MM.1S (cell line): ENCODE measurements around the gene CNTNAP2.

Source experiments
- EZH2 ChIP-seq: fragments of 300-600 bp; sonication (generic); optimal IDR thresholded peaks from 2 replicates; pipeline ENCODE3; 2017; ENCODE audit warnings: low read depth, mild to moderate bottlenecking, antibody characterized with exemption, low read length, mixed read lengths
- EZH2phosphoT487 ChIP-seq: fragments of 300-600 bp; sonication (generic); IDR thresholded peaks from 2 replicates; pipeline ENCODE4 v1.6.1; 2018; ENCODE audit warnings: antibody characterized with exemption, low read length
- TF ChIP-seq, protein P1 (sequence below): fragments of 300-600 bp; sonication (generic); IDR thresholded peaks from 2 replicates; pipeline ENCODE4 v1.5.1; 2016; ENCODE audit warnings: antibody characterized with exemption, low read length, mixed read lengths

DNA sequence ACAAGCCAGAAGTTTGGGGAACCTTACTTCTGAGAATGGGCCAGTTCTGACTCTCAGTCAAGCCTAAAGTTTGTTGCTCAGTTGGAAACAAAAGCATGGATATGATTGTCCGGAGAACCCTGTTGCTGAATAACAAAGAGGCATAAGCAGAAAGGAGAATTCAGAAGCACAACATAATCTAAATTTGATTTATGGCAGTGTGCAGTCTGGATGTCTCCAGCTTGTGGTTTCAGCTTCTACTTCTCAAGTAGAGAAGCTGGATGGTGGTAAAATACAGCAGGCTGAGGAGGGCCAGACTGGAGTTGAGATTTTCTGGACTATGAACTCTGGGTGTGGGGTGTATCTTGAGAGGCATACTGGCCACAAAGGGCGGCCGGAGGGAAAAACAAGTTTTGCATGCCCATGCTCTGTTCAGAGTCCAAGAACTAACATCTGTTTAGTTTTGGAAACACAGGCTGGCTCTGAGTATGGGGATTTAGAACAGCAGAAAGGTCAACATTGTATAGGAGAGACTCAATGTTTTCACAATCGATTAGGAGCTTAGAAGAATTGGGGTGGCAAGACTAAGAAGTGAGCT lies 592.9 kb downstream of the CNTNAP2 start:
- TF ChIP-seq, protein P1, sequence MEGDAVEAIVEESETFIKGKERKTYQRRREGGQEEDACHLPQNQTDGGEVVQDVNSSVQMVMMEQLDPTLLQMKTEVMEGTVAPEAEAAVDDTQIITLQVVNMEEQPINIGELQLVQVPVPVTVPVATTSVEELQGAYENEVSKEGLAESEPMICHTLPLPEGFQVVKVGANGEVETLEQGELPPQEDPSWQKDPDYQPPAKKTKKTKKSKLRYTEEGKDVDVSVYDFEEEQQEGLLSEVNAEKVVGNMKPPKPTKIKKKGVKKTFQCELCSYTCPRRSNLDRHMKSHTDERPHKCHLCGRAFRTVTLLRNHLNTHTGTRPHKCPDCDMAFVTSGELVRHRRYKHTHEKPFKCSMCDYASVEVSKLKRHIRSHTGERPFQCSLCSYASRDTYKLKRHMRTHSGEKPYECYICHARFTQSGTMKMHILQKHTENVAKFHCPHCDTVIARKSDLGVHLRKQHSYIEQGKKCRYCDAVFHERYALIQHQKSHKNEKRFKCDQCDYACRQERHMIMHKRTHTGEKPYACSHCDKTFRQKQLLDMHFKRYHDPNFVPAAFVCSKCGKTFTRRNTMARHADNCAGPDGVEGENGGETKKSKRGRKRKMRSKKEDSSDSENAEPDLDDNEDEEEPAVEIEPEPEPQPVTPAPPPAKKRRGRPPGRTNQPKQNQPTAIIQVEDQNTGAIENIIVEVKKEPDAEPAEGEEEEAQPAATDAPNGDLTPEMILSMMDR: no peak
- TF ChIP-seq EZH2 (no peak), EZH2phosphoT487 (no peak)
